ENCODE measurements around the gene CYTH1. TPM values are rescaled to one million over a fixed set of nuclear protein-coding genes. Genes with fewer than 3 reads are reported as not detected.

The CYTH1 gene
- total and polyA plus RNA-seq, 10 of the 15 experiments (the other 5 are each of a cell fraction or from before 2014, with no cell fraction given): 6.6 to 188 (median 145) TPM

DNA sequence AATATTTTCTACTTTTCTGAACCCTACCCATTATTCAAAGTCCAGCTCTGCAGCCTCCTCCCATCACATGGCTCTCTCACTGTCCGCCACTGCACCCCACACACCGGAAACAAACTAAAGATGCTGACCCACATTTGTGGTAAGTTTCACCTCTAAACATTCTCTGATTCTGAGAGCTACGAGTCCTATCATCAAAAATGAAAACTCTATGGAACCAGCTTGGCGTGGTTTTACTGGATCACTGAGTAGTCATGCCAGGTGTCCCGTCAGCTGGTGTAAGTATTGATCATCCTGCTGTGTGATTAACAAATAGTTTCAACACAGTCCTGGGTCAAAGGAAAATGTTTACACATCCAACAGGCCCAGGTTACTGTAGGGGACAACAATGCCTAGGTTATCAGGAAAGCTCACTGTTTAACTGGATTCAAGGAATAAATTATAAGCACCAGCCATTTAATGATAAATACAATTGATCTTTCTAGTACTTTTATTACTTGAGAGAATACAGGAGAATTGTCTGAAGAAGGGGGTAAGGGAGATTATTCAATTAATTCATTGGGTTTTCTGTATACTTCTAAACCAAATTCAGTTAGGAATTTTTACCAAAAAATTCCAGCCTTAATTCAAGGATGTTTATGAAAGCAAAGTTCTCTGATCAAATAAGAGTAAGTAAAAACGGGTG, 33.9 kb downstream of the CYTH1 start (continued):
- TF ChIP-seq TCF3 (IDR thresholded peaks at IDR 0.05; ENCODE audit: borderline replicate concordance, insufficient read depth, low read depth, low read length) (no peak), SPI1 (IDR thresholded peaks at IDR 0.05; ENCODE audit: borderline replicate concordance, insufficient read depth, low read depth, low read length) (no peak), ASH2L (IDR thresholded peaks at IDR 0.05; ENCODE audit: borderline replicate concordance, low read depth) (no peak), CHD2 (IDR thresholded peaks at IDR 0.05; ENCODE audit: borderline replicate concordance, low read depth, low read length) (no peak), EGR1 (IDR thresholded peaks at IDR 0.05; ENCODE audit: borderline replicate concordance in 1 of 2, low read depth in 2 of 2, low read length in 2 of 2) (no peak), SMAD1 (IDR thresholded peaks at IDR 0.05; ENCODE audit: low read depth, partially characterized antibody) (no peak), RBBP5 (conservative IDR thresholded peaks at IDR 0.05) (0 out of 2 replicates have a peak, but pooled peaks have one; percentile 39), ZNF24 (IDR thresholded peaks at IDR 0.05) (no peak), RAD21 (IDR thresholded peaks at IDR 0.05; ENCODE audit: insufficient read depth, low read depth, low read length) (no peak), POLR2A (IDR thresholded peaks at IDR 0.05; ENCODE audit: low read depth, low read length) (no peak), ESRRA (IDR thresholded peaks at IDR 0.05; ENCODE audit: low read length) (no peak), NR2C1 (IDR thresholded peaks at IDR 0.05) (no peak), STAT3 (IDR thresholded peaks at IDR 0.05; ENCODE audit: low read depth, low read length) (no peak), NFIC (IDR thresholded peaks at IDR 0.05; ENCODE audit: low read depth, low read length) (peak; percentile 74; the same call in 1 of the 2 replicates), MXI1 (IDR thresholded peaks at IDR 0.05; ENCODE audit: low read depth, low read length) (no peak; the same call in 1 of the 2 replicates), KDM1A (IDR thresholded peaks at IDR 0.05; ENCODE audit: borderline replicate concordance) (no peak), MYB (IDR thresholded peaks at IDR 0.05; ENCODE audit: borderline replicate concordance, low read depth, low read length) (no peak), BMI1 (IDR thresholded peaks at IDR 0.05; ENCODE audit: borderline replicate concordance) (no peak), PAX5 (IDR thresholded peaks at IDR 0.05; ENCODE audit: borderline replicate concordance, low read depth, low read length) (no peak), CBX5 (IDR thresholded peaks at IDR 0.05; ENCODE audit: low read depth) (no peak), SMAD5 (IDR thresholded peaks at IDR 0.05; ENCODE audit: low read depth) (no peak), YY1 (IDR thresholded peaks at IDR 0.05; ENCODE audit: low read depth, low read length) (no peak), RAD51 (IDR thresholded peaks at IDR 0.05) (peak; percentile 70), MTA3 (IDR thresholded peaks at IDR 0.05; ENCODE audit: borderline replicate concordance, low read length) (peak; percentile 74; the same call in 1 of the 2 replicates)
- TF ChIP-seq, protein P1, sequence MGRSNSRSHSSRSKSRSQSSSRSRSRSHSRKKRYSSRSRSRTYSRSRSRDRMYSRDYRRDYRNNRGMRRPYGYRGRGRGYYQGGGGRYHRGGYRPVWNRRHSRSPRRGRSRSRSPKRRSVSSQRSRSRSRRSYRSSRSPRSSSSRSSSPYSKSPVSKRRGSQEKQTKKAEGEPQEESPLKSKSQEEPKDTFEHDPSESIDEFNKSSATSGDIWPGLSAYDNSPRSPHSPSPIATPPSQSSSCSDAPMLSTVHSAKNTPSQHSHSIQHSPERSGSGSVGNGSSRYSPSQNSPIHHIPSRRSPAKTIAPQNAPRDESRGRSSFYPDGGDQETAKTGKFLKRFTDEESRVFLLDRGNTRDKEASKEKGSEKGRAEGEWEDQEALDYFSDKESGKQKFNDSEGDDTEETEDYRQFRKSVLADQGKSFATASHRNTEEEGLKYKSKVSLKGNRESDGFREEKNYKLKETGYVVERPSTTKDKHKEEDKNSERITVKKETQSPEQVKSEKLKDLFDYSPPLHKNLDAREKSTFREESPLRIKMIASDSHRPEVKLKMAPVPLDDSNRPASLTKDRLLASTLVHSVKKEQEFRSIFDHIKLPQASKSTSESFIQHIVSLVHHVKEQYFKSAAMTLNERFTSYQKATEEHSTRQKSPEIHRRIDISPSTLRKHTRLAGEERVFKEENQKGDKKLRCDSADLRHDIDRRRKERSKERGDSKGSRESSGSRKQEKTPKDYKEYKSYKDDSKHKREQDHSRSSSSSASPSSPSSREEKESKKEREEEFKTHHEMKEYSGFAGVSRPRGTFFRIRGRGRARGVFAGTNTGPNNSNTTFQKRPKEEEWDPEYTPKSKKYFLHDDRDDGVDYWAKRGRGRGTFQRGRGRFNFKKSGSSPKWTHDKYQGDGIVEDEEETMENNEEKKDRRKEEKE (IDR thresholded peaks at IDR 0.05): no peak
- TF ChIP-seq, protein P2, sequence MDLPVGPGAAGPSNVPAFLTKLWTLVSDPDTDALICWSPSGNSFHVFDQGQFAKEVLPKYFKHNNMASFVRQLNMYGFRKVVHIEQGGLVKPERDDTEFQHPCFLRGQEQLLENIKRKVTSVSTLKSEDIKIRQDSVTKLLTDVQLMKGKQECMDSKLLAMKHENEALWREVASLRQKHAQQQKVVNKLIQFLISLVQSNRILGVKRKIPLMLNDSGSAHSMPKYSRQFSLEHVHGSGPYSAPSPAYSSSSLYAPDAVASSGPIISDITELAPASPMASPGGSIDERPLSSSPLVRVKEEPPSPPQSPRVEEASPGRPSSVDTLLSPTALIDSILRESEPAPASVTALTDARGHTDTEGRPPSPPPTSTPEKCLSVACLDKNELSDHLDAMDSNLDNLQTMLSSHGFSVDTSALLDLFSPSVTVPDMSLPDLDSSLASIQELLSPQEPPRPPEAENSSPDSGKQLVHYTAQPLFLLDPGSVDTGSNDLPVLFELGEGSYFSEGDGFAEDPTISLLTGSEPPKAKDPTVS (IDR thresholded peaks at IDR 0.05; ENCODE audit: low read depth, low read length): no peak
- TF ChIP-seq, protein P3, sequence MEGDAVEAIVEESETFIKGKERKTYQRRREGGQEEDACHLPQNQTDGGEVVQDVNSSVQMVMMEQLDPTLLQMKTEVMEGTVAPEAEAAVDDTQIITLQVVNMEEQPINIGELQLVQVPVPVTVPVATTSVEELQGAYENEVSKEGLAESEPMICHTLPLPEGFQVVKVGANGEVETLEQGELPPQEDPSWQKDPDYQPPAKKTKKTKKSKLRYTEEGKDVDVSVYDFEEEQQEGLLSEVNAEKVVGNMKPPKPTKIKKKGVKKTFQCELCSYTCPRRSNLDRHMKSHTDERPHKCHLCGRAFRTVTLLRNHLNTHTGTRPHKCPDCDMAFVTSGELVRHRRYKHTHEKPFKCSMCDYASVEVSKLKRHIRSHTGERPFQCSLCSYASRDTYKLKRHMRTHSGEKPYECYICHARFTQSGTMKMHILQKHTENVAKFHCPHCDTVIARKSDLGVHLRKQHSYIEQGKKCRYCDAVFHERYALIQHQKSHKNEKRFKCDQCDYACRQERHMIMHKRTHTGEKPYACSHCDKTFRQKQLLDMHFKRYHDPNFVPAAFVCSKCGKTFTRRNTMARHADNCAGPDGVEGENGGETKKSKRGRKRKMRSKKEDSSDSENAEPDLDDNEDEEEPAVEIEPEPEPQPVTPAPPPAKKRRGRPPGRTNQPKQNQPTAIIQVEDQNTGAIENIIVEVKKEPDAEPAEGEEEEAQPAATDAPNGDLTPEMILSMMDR (IDR thresholded peaks at IDR 0.05 in 2 of 3, conservative IDR thresholded peaks at IDR 0.05 in 1 of 3; ENCODE audit: control insufficient read depth in 2 of 3, extremely low read depth in 1 of 3, insufficient read depth in 1 of 3, low read depth in 3 of 3, low read length in 3 of 3): no peak

Measured in GM12878 (cell line).